ENCODE measurements around the gene IFNGR1.
"Not testable (repeated sequence)": the region's sequence is repeated elsewhere in the genome, so short reads cannot be mapped to it uniquely, and the experiment has no call there.

The IFNGR1 gene

DNA sequence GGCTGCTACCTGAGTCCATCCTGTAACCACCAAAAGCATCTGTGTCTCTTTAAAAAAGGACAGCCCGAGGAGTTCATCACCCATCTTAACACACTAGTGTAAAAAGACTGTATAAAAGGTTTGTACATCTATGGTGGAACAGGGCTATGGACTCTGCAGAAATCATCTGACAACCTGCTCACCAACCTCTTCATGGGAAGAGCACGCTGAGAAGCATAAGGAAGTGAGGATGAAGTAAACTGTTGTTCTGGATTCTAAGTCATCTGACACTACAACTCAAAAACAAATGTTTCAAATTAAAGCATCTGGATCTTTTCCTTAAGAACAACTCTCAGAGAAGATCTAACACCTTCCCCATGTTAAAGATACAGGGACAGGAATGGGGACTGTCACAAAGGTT lies 5.4 kb downstream of the IFNGR1 start:
- no peak for DNase-seq (ENCODE audit: low read depth in 2 of 2, low spot score in 1 of 2)

DNA sequence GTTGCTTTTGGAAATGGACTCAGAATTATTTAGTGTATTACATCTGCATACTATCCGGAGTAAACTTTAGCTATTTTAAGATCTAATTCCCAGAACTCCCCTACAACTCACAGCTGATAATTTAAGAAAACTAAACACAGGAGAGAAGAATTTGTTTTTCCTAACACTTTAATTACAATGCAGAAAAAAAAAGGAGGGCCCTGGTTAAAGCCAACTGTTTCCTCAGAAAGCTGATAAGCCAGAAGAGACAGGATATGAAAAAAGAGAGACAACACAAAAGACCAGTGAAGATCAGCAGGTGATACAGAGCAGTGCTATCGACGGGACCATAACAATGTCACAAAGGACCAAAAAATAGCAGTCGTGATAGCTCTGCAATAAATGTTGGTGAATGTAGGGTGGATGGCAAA lies 5.8 kb downstream of the IFNGR1 start:
- DNase-seq (ENCODE audit: low read depth in 2 of 2, low spot score in 1 of 2), result no peak

DNA sequence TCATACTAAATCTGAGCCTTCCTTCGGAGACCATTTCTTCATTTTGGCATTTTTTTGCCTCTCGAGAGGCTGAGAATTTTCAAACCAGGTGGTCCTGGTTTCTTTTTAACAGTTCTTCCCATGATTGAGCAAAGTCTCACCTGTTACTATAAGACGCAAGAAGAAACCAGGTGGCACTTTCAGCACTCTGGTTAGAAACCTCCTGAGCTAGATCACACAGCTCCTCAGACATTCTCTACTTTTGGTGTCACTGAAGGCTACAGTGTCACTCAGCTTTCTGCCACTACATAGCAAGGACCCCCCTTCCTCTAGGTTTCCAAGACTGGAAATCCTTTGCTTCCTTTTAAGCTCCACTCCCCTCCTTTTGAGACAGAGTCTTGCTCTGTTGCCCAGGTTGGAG lies 7.3 kb downstream of the IFNGR1 start:
- DNase-seq (ENCODE audit: low read depth in 2 of 2, low spot score in 1 of 2), result no peak

DNA sequence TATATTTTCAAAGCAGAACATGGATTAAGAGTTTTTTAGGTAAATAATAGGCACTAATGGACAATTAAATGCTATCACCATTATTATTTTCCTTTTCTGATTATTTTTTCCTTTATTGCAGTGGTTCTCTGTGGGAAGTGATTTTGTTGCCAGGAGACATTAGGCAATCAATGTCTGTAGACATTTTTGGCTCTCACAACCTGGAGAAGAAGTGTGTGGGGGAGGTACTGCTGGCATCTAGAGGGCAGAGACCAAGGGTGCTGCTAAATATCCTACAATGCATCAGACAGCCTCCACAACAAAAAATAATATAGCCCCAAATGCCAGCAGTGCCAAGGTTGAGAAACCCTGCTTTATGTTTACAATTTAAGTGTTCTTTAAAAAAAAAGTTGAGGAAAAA lies 8.3 kb downstream of the IFNGR1 start:
- DNase-seq (ENCODE audit: low read depth in 2 of 2, low spot score in 1 of 2), result no peak

DNA sequence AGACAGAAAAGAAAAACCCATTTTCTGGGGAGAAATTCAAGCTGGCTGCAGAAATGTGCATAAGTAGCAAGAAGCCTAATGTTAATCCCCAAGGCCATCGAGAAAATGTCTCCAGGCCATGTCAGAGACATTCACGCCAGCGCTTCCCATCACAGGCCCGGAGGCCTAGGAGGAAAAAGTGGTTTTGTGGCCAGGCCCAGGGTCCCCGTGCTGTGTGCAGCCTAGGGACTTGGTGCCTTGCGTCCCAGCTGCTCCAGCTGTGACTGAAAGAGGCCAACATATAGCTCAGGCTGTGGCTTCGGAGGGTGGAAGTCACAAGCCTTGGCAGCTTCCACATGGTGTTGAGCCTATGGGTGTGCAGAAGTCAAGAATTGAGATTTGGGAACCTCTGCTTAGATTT lies 10.9 kb downstream of the IFNGR1 start:
- DNase-seq (ENCODE audit: low read depth in 2 of 2, low spot score in 1 of 2), result no peak

DNA sequence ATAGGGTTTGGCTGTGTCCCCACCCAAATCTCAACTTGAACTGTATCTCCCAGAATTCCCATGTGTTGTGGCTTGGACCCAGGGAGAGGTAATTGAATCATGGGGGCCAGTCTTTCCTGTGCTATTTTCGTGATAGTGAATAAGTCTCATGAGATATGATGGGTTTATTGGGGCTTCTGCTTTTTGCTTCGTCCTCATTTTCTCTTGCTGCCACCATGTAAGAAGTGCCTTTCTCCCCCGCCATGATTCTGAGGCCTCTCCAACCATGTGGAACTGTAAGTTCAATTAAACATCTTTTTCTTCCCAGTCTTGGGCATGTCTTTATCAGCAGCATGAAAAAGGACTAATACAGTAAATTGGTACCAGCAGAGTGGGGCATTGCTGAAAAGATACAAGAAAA lies 11.7 kb downstream of the IFNGR1 start:
- DNase-seq (ENCODE audit: low read depth in 2 of 2, low spot score in 1 of 2), result not testable (repeated sequence)

DNA sequence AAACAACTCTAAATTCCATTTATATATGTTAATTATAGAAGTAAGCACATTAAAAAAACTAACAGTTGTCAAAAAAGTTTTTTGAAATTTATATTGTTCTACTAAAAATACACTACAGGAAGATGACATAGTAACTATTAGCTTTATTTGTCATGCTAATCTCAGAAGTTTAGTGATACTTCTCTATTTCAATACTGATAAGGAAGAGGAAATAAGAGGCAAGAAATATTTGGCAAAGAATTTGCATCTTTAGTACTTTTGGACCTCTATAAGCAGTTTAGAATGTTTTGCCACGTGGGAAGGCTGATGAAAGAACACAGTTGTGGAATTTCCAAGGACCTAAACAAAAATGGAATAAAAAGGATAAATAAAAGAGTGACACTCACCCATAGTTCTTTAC lies 12.6 kb downstream of the IFNGR1 start:
- no peak for DNase-seq (ENCODE audit: low read depth in 2 of 2, low spot score in 1 of 2)

DNA sequence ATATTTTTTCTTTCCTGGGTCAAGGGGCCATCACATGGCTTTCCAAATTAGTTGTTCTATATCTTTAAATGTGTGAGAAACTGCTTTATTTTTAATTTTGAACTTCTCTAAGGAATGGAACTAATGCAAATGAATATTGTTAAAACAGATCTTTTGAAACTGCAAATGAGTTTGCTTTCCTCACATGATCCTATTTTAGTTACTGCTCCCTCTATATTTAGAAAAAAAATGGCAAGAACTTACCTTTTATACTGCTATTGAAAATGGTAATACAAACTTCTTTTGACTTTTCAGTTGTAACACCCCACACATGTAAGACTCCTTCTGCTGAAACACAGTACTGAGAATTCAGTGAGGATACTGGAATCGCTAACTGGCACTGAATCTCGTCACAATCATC lies 15.9 kb downstream of the IFNGR1 start:
- DNase-seq (ENCODE audit: low read depth in 2 of 2, low spot score in 1 of 2), result no peak

DNA sequence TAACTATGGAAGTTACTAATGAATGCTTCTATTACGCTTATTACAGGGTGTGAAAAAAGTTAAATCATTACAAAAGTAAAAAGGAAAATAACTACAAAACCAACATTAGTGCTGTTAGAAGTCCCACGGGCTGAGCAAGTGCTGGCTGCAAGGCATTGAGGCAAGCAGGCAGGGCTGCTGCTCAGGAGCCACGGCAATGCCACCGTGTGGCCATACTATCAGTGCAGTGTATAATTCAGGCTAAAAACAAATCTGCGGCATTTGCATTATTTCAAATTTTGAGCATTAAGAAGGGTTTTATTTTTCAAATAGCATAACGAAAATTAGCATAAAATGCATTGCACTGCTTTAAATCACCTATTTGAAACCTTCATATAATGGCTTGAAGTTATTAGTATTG lies 17.1 kb downstream of the IFNGR1 start:
- DNase-seq (ENCODE audit: low read depth in 2 of 2, low spot score in 1 of 2), result no peak

DNA sequence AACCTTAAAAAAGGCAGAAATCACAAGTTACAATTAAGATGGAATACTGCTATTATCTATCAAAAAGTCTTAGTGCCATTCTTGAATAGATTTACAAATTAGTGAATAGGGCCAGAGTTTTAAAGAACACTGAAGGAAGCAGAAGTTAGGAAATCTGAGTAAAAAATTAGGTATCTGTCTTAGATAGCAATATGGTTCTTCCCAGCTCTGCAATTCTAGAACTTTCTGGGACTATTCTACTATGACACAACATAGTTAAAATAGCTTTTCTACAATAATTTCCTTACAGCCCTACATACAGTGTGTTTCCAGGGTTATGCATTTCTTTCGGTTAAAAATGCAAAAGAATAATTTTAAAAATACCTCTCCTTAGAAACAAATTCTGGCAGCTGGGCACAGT lies 18.2 kb downstream of the IFNGR1 start:
- DNase-seq (ENCODE audit: low read depth in 2 of 2, low spot score in 1 of 2), result no peak

DNA sequence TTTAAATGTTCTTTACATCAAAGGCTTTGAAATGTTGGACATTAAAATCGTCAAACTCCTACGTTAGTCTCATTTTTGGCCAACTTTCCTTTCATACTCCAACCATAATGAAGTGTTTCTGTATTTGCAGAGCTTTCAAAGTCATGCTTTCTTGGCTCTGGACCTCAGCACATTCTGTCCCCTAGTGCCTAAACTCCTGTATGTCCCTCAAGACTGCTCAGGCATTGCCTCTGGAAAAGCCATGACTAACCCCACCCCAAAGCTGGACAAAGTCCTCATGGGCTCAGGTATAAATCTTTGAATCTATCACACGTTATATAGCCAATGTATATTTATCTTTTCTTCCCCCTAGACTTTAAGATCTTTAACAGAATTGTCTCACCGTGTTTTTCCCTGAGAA lies 18.9 kb downstream of the IFNGR1 start:
- no peak for DNase-seq (ENCODE audit: low read depth in 2 of 2, low spot score in 1 of 2)

DNA sequence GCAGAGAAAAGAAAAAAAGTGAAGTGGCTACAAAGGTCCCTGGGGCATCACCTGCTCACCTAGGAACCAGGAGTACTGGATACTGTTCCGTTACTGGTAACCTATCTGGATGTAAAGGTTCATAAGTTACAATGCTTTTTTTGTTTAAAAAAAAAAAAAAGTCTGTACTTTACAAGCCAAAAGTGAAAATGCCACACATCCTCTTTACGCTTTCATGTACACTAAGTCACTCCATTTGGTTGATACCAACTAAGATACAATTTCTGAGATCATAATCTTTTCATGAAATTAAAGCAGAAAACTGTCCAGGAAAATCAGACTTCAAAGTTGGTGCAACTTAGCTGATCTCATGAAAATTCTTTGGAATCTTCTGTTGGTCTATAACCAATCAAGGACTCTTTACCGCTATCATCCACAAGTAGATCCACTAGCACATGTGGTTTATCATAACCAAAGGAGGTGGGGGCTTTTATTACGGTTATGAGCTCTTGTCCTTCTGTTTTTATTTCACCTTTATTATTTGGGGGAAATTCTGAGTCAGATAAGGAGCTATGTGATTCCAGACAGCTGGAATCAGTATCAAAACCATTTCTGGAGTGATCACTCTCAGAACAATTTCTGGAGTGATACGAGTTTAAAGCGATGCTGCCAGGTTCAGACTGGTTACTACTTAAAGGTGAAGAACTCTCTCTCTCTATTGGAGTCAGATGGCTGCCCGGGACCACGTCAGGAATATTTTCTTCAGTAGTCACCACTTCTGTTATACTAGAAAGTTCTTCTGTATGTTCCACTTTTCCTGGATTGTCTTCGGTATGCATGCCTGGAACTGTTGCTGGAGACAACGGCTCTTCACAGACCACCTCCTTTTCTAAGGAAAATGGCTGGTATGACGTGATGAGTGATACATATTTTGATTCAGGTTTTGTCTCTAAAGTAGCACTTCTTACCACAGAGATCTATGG lies 21.2 kb downstream of the IFNGR1 start:
- DNase-seq (ENCODE audit: low read depth in 2 of 2, low spot score in 1 of 2), result no peak

DNA sequence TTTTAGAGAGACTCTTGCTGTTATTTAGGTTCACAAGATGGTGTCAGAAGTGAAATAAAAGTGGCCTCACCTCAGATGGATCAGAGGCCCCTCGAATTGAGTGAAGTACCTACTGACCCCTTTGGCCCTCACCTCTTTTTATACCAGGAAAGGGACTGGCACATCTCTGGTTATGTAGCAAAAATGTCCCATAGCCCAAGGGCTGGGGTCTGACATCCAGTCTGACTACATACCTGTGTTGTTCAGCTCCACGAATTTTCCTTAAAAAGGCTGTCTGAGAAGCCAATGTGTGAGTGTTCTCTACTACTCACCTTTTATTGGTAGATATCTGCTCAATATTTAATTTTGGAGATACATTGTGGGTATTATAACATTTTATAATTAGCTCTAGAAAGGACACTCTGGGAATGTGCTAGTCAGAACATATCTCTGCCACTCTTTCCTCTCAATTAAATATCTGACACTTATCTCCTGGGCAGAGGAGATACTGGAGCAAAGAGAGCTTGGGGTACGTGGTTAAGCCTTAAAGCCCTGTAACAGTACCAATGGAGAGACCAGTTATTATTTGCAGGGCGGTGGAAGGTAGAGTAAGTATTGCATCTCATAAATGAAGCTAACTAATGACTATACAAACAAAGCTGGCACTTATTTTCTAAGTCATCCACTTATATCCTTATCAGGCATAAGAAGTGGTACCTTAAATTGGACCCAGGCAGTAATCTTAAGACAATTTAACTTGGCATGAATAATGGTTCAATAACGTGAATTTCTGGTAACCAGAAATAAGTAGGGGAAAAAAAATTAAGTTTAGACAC lies 25.7 kb downstream of the IFNGR1 start:
- DNase-seq (ENCODE audit: low read depth in 2 of 2, low spot score in 1 of 2), result no peak

DNA sequence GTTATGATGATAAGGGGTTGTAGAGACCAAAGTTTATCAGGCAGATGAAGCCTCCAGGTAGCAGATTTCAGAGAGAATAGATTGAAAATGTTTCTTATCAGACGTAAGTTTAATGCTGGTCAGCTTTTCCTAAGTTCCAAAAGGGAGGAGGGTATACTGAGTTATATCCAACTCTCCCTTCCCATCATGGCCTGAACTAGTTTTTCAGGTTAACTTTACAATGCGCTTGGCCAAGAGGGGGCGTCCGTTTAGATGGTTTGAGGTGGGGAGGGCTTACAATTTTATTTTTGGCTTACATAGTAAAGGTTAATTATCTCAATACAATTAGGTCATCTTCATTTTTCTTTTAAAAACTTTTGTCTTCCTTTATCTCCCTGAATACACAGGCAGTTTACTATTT lies 26.4 kb downstream of the IFNGR1 start:
- no peak for DNase-seq (ENCODE audit: low read depth in 2 of 2, low spot score in 1 of 2)

DNA sequence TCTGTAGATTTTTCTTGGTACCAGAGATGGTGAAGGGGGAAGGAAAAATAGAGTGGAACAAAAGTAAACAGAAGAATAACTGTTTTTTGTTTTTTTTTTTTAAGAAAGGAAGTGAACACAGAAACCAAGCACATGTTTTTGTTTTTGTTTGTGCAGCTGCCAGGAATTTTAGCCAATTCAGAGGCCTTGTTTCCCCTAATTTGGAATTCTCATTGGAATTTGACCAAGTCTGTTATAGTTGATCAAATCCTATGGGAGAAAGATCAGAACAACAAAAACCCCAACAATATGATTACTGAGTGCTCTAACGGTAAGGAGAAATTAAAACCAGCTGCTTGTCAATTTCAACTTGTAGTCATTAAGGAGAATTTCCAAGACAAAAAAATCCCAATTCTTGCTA lies 27.5 kb downstream of the IFNGR1 start:
- no peak for DNase-seq (ENCODE audit: low read depth in 2 of 2, low spot score in 1 of 2)

DNA sequence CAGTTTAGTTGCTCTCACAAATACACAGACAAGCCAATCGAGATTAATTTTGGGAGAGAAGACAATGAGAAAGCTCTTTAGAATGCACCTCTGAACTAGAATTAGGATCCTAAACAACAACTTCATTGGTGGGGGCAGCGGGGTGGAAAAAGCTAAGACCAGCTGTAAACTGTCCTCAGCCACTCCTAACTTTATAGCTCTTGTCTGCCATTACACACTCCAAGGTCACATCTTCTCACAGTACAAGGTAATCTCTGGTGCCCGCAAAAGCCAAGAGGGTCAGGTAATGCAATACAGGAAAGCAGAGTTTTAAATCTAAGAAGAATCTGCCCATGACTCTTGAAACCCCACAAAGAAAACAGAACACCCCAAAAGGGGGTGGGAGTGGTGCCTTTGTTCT lies 27.9 kb downstream of the IFNGR1 start:
- DNase-seq (ENCODE audit: low read depth in 2 of 2, low spot score in 1 of 2), result no peak

DNA sequence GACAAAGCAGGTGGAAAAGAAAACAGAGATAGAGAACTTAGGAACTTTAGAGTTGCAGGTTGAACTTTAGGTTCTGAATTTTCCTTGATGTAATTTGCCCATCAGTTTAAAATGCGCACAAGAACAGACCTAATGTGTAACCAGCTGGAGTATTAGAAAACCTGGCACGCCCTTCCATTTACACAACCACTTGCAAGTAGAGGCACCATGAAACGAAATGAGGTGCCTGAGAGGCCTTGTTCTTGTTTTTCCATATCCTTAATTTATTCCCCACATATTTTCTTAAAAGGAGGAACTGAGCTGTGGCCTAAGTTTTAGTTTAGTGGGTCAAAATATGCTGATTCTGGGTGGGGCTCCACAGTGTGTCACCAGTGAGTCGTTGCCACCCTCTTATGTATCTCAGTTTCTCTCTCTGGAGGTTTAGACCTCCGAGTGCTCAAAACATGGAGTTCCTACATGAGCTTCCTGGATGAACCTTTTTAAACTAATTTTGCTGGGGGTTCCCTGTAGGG lies 28.5 kb downstream of the IFNGR1 start:
- no peak for DNase-seq (ENCODE audit: low read depth in 2 of 2, low spot score in 1 of 2)

DNA sequence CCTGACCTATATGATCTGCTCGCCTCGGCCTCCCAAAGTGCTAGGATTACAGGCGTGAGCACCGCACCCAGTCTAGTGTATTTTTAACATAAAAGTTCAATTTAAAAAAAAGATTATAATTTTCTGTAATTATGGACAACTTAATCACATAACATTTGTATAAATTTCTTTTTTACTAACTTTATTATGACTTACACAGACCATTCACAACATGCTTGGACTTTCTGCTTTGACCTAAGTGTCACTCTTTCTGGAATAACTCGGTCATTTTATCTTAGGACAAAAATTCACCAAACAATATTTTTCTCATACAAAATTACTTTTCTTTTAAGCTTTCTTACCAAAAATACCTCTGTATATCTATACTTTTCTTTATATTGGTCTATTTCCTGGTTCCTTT lies 30.3 kb downstream of the IFNGR1 start:
- DNase-seq (ENCODE audit: low read depth in 2 of 2, low spot score in 1 of 2), result no peak

DNA sequence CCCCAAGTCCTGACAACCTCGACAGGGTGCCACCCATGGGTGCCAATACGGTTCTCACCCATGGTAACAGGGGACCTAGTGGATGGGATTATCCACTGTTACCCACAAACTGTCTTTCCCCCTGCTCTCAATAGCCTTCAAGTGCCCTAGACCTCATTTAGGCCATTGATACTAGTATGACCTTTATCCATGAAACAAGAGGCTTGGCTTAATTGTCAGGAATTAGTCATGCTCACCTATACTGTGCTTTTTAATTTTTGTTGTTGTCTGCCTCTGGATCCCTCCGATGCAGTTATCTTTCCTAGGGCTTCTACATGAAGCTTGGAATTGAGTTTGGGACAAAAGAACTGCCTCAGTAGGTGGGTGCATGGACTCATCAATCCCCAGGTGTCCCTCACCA lies 33.9 kb downstream of the IFNGR1 start:
- DNase-seq (ENCODE audit: low read depth in 2 of 2, low spot score in 1 of 2), result no peak

DNA sequence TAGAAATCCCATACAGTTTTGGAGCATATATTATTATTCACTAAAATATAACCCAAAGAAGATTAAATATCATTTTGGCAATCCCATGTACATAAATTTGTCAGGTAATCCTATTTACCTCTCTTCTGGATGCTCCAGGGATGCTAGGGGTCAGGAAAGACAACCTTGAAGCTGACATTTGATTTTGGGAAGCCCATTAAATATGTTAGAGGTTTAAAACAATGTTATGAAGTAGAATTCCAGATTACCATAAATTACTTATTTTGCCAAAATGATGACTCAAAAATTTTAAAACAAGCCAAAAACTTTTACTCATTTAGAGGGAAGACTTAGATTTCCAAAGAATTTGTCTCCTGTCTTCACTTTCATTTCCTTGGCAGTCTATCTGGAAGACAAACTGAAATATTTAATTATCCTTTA lies 36.5 kb downstream of the IFNGR1 start:
- no peak for DNase-seq (ENCODE audit: low read depth in 2 of 2, low spot score in 1 of 2)

DNA sequence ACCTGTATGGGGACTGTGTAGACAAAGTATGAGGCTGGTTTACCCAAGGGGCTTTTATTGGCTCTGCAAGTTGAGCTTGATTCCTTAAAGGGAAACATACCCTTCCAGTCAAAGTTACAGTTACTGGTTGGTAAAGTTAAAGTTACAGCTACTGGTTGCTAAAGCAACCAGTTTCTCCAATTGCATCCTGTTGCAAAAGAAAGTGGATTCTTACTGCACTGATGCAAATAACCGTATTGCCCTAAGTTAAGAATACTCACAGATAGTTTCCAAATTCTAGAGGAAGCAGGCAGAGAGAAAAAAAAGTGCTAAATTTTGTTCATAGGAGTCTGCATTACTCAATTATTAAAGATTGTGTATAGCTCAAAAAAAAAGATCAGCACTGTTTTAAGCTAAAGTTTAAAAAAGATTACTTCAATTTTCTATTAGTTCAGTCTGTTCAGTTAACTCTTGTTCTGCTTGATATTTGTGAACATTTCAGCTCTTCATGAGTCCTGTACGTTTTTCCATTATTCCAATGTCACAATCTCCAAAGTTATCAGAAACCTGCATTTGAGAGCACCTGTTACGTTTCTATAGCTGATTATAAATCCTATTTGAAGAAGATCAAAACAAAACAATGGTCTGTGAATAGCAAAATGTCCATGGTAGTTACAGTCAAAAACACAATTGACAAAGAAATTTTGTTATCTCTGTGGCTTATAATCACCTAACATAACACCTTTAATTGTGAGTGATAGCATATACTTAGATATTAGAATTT lies 37.1 kb downstream of the IFNGR1 start:
- no peak for DNase-seq (ENCODE audit: low read depth in 2 of 2, low spot score in 1 of 2)
